Testis (tissue), 2 donors: ENCODE measurements around the gene GKN2.

Experiments
- POLR2A ChIP-seq: fragments of 450-650 bp; IDR thresholded peaks from one replicate; pipeline ENCODE4 v1.6.1; 2017; ENCODE audit warnings: antibody characterized with exemption, mild to moderate bottlenecking, moderate library complexity
- TF ChIP-seq, protein P1 (sequence below), 3 experiments: fragments of 450-650 bp in 2 of 3; fragments of 200-600 bp in 1 of 3; sonication (generic) in 1 of 3; IDR thresholded peaks; one replicate each; pipeline ENCODE4 v1.5.1; 2016 to 2019; ENCODE audit warnings: antibody characterized with exemption in 3 of 3, mild to moderate bottlenecking in 2 of 3, moderate library complexity in 1 of 3

DNA sequence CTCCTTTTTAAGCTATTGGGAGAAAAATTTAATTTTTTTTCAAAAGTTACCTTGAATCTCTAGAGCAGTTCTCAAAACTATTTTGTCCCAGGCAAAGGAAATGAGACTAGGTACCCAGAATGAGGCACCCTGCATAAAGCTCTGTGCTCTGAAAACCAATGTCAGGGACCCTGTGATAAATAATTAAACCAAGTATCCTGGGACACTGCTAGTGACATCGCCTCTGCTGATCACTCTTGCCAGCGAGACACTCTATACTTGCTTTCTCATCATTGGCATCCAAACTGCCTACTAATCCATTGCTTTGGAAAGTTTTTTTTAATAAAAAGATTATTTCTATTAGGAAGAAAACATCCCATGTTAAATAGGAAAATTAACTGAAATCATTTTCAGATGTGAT lies 23.2 kb upstream of the GKN2 start:
- no peak for TF ChIP-seq POLR2A
- TF ChIP-seq, protein P1, sequence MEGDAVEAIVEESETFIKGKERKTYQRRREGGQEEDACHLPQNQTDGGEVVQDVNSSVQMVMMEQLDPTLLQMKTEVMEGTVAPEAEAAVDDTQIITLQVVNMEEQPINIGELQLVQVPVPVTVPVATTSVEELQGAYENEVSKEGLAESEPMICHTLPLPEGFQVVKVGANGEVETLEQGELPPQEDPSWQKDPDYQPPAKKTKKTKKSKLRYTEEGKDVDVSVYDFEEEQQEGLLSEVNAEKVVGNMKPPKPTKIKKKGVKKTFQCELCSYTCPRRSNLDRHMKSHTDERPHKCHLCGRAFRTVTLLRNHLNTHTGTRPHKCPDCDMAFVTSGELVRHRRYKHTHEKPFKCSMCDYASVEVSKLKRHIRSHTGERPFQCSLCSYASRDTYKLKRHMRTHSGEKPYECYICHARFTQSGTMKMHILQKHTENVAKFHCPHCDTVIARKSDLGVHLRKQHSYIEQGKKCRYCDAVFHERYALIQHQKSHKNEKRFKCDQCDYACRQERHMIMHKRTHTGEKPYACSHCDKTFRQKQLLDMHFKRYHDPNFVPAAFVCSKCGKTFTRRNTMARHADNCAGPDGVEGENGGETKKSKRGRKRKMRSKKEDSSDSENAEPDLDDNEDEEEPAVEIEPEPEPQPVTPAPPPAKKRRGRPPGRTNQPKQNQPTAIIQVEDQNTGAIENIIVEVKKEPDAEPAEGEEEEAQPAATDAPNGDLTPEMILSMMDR (IDR thresholded peaks at IDR 0.05), result no peak
